Activated CD4-positive, alpha-beta T cell treated with anti-CD3 and anti-CD28 coated beads for 48 hours (primary cell): Measurements from ENCODE around the gene DCAF15.
"Not testable (repeated sequence)": the region's sequence is repeated elsewhere in the genome, so short reads cannot be mapped to it uniquely, and the experiment has no call there.

Experiments used
- DNase-seq: peaks from one replicate; pipeline ENCODE4 v3.0.0-alpha.2; 2020

The DCAF15 gene

DNA sequence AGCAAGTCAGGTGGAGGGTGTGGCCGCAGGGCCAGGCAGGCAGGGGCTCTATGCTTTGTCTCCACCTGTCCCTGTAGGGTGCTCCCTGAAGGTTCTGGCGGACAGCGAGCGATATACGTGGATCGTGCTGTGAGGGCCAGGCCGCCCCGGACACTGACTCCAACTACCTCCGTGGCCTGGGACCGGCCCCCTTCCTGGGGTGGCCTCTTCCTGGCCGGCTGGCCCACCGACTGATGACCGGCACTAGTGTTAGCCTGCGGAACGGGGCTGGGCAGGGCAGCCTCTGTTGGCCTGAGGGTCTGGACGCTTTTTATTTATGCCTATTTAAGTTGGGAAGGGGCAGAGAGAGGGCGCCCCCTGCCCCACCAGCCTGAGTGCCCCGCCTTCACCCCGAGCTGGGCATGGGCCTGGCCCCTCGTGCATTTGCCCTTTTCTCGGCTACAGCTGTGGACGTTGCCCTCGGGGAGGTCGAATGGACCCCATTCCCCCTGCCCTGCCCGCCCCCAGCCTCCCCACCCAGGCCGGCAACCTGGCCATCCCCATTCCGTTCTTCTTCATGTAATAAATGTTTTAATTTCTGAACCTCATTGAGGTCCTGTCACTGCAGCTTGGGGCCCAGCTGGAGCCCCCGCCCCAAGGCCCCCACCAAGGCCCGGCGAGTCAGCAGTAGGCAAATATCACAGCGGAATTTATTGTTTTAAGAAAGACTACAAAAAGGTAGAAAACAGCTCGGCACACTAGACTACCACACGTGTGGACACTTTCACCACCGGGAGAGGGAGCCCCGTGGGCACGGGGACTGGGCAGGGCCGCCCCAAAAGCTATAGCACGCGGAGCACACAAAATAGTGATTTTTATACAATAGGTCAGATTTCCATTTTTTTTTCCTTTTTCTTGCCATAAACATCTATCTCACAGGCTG, 8.8 kb downstream of the DCAF15 start:
- no peak for DNase-seq

- no peak for DNase-seq
These were observed 9.8 kb downstream of the DCAF15 start for GRCh38 chr19:13961826-13962698.

GRCh38 chr19:13962699-13963602, 10.6 kb downstream of the DCAF15 start:
- no peak for DNase-seq

DNA sequence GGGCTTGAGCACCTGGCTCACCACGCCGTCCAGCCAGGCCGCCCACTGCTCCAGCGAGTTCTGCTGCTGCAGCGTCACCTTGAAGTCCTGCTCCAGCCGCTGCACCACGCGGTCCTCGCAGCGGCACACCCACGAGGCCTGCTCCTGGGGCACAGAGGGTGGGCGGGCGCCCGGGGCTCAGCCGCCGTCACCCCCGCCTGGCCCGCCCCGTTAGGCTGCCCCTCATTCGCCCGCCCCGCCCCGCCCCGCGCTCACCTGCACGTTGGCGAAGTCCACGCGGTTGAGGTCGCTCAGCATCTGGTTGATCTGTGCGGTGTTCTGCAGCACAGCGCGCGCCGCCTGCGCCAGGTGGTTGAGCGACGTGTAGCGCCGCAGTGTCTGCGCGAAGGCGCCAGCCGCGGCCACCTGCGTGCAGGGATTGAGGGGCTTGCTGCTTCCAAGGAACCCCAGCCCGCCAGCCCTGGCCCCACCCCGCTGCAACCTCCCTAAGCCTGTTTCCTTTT, 11.3 kb downstream of the DCAF15 start:
- DNase-seq = no peak

- DNase-seq = no peak
These were observed 12.5 kb downstream of the DCAF15 start for GRCh38 chr19:13964776-13965175.

DNA sequence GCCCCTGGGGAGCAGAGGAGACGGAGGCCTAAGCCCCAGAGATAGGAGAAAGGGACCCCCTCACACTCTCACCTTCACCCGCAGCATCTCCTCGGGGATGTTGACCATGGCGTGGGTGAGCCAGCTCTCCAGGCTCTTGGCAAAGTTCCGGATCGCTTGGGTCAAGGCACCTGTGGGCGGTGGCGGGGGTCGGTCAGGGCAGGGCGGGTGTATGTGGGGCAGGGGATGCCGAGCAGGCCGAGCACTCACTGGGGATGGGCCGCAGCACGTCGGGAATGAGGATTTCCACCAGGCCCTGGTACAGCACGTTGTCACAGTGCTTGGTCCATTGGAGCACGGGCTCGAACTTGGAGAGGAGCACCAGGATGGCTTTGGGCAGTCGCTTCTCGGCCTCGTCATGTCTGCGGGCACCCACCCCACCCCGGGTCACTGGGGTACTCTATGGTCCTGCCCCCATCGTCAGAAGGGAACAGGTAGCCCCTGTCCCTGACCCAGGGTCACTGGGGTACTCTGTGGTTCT, 13.1 kb downstream of the DCAF15 start:
- DNase-seq = no peak

DNA sequence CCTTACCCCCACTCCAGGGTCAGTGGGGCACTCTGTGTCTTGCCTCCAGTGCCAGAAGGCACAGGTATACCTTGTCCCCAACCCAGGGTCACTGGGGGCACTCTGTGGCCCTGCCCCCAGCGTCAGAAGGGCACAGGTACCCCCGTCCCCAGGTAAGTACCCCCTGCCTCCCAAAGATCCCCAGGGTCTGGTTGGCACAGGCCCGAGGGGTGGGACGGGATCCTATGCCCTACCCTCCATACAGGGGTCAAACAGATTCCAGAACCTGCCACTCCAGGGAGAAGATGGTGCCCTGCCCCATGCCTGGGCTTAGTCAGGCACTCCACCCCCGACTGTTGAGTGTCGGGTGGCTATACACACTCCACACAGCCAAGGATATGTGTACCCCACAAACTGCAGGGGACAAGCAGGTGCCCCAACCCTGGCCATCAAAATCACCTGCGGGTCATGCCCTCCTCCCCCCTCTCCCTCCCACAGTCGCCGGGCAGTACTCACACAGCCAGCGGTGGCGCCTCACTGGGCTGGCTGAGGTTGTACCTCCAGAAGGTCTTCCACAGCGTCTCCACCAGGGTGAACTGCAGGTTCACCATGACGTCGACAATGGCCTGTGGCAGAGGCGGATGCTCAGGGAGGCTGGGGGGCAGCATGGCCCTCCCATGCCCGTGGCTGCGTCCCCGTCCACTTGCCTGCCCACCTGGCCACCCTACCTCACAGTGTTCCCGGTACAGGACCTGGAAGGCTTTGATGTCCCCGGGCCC, 13.8 kb downstream of the DCAF15 start:
- DNase-seq = no peak

GRCh38 chr19:13966684-13967128, 14.4 kb downstream of the DCAF15 start:
- no peak for DNase-seq

DNA sequence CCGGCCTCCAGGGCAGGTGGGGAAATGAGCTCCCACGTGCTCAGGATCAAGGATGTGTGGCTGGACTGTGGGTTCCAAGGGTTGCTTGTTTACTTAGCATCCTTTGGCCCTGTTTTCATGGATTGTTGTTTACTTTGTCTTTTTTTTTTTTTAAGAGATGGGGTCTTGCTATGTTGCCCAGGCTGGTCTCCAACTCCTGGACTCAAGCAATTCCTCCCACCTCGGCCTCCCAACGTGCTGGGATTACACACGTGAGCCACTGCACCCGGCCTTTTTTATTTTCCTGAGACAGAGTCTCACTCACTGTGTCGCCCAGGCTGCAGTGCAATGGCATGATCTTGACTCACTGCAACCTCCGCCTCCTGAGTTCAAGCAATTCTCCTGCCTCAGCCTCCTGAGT, 14.9 kb downstream of the DCAF15 start:
- not testable (repeated sequence) for DNase-seq

DNA sequence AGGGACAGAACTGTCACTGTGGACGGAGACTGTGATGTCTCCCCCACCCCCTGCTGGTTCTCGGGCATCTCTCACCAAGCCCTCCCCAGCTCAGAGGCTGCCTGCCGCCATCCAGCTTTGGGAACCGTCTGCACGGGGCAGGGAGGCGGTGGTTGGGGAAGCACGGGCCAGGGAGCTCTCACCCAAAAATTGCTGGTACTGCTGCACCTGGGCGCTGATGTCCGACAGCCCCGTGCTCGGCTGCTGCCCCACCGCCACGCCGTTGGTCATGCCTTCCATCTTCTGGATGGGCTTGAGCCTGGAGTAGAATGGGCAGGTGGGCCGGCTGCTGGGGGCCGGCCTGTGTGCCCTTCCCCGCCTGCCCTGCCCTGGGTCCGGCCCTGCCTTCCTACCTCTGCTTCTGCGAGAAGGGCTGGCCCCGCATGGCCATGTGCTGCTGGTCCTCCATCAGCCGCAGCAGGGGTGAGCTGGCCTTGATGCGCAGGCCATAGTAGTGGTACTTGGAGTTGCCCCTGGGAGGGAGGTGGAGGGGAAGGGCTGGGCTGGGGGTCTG, 16.1 kb downstream of the DCAF15 start:
- no peak for DNase-seq

DNA sequence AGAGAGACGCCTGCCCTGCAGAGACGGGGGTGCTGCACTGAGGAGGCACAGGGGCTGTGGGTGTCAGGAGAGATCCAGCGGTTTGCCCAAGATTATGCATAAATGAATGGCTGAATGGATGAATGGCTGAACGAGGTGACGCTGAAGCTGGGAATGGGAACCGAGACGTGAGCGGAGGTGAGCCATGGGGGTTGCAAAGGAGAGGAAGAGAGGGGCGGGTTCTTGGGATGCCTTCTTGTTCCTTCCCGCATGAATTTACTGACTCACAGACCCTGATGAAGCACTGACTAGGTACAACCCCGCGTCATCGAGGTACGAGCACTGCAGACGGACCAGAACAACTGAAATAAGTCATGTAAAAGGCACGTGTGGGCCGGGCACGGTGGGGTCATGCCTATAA, 16.7 kb downstream of the DCAF15 start:
- DNase-seq = no peak

DNA sequence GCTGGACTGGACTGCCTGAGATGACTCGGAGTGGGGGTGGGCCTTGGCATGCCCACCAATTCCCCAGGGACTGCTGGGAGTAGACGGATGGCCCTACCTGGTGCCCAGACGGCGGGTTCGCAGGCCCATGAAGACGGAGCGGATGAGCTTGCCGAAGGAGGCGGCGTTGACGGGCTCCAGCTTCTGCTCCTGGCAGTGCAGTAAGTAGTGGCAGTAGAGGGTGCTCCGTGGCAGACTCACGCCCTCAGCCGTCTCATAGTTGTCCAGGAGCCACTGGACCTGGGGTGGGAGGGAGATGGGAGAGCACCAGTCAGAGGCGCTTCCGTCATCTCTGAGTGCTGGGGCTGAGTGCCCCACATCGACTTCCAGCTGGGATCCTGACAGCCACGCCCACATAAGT, 17.6 kb downstream of the DCAF15 start:
- no peak for DNase-seq

DNA sequence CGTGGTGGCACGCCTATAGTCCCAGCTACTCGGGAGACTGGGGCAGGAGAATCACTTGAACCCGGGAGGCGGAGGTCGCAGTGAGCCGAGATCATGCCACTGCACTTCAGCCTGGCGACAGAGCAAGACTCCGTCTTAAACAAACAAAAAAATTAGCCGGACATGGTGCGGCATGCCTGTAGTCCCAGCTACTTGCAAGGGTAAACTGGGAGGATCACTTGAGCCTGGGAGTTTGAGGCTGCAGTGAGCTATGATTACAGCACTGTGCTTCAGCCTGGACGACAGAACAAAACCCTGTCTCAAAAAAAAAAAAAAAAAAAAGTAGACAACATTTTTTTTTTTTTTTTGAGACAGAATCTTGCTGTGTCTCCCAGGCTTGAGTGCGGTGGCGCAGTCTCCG, 19.6 kb downstream of the DCAF15 start:
- DNase-seq = not testable (repeated sequence)

- no peak for DNase-seq
These were observed 20.3 kb downstream of the DCAF15 start for GRCh38 chr19:13972368-13973155.

- not testable (repeated sequence) for DNase-seq
These were observed 21.2 kb downstream of the DCAF15 start for GRCh38 chr19:13973479-13973878.

GRCh38 chr19:13974073-13974472, 21.8 kb downstream of the DCAF15 start:
- peak; percentile 57 for DNase-seq

DNA sequence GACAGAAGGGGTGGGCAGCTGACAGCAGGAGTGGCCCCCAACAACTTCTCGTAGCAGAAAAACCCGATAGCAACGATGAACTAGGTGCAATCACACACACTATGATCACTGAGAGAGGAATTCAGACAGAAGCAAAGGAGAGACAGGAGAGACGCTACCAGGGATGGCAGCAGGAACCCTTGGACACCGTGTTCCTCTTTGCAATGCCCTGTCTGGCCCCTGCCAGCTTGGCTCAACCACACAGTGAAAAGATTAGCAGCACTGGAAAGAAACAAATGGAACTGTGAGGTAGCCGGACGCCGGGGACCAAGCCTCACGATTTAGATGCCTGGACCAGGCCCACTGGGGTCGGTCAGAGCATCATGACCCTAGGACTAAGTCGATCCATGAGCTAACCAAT, 23.6 kb downstream of the DCAF15 start:
- DNase-seq = no peak

GRCh38 chr19:13976446-13976845, 24.1 kb downstream of the DCAF15 start:
- DNase-seq = no peak

DNA sequence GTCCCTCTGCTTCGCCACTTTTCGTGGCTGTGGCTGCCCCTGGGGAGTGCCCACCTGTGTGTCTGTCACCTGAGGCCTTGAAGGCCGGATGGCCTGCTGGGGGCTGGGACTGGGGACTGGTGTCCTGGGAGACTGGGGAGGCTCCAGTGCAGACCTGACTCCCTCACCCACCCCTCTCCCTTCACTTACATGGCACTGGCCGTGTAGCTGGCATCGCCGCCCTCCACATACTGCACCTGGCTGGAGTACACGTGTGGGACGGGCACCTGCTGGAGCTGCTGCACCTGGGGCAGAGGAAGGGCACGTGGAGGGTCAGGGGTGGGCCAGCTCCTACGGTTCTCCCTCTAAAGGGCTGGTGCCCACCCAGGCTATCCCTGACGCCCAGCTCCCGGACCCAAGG, 25.5 kb downstream of the DCAF15 start:
- DNase-seq = no peak
